IMR-90 (cell line): ENCODE measurements around the gene HSPA9. TPM values are rescaled to one million over a fixed set of nuclear protein-coding genes. Genes with fewer than 3 reads are reported as not detected.

Experiments
- ATAC-seq: fragments of 200-7000 bp; cut with Tn5 transposase; 2 replicates; pipeline ENCODE4 v1.9.1; 2020; ENCODE audit warnings: low read depth, mild to moderate bottlenecking, moderate library complexity
- BruUV-seq: library from RNA; stranded (reverse); fragments of 400-500 nt; replicated peaks from 2 replicates; lab custom pipeline; 2021; lab: Mats Ljungman, UMichigan
- CTCF ChIA-PET: fragments of 300-600 bp; formaldehyde crosslinking; extraction: SDS; loops from one replicate; lab custom pipeline; 2021; ENCODE audit warnings: antibody characterized with exemption; lab: Yijun Ruan, JAX
- POLR2A ChIA-PET: fragments of 300-600 bp; sonication (Branson Sonifier 250); formaldehyde crosslinking; loops from one replicate; lab custom pipeline; 2022; ENCODE audit warnings: antibody characterized with exemption; ENCODE audit not compliant: unreplicated experiment; lab: Charles Lee
- DNase-seq: peaks from one replicate; pipeline ENCODE4 v3.0.0; 2013
- H2AFZ ChIP-seq: replicated peaks from 2 replicates; pipeline ENCODE3; 2013; ENCODE audit warnings: low read length, mild to moderate bottlenecking; ENCODE audit not compliant: poor library complexity
- H2AK5ac ChIP-seq: 2 replicates; pipeline ENCODE4 v1.6.1; 2013; ENCODE audit warnings: low read depth, low read length, inconsistent platforms
- H2AK9ac ChIP-seq: replicated peaks from 2 replicates; pipeline ENCODE3; 2013; ENCODE audit warnings: mild to moderate bottlenecking, low read depth, low read length, moderate library complexity; ENCODE audit not compliant: poor library complexity
- H2BK120ac ChIP-seq: 2 replicates; pipeline ENCODE4 v1.6.1; 2013; ENCODE audit warnings: low read depth, low read length, inconsistent platforms
- H2BK15ac ChIP-seq: 3 replicates; pipeline ENCODE4 v1.6.1; 2013; ENCODE audit warnings: low read depth, low read length, inconsistent platforms
- H2BK20ac ChIP-seq: 2 replicates; pipeline ENCODE4 v1.6.1; 2013; ENCODE audit warnings: low read depth, mild to moderate bottlenecking, inconsistent platforms, low read length, moderate library complexity
- H2BK5ac ChIP-seq: 2 replicates; pipeline ENCODE4 v1.6.1; 2013; ENCODE audit warnings: mild to moderate bottlenecking, low read depth, low read length, inconsistent platforms; ENCODE audit not compliant: poor library complexity, severe bottlenecking
- H3K14ac ChIP-seq: replicated peaks from 2 replicates; pipeline ENCODE4 v1.6.1; 2013; ENCODE audit warnings: low read depth, low read length, inconsistent platforms
- H3K18ac ChIP-seq: 2 replicates; pipeline ENCODE4 v1.6.1; 2013; ENCODE audit warnings: low read depth, low read length, control low read depth
- H3K23ac ChIP-seq: 2 replicates; pipeline ENCODE4 v1.6.1; 2013; ENCODE audit warnings: low read depth, low read length, inconsistent platforms
- H3K27ac ChIP-seq: 2 replicates; pipeline ENCODE4 v1.5.1; 2013; ENCODE audit warnings: mild to moderate bottlenecking, control low read depth, low read length; ENCODE audit not compliant: insufficient read depth
- H3K27me3 ChIP-seq: 2 replicates; pipeline ENCODE4 v1.6.1; 2013; ENCODE audit warnings: low read length; ENCODE audit not compliant: control insufficient read depth, insufficient read depth
- H3K36me3 ChIP-seq: 2 replicates; pipeline ENCODE4 v1.6.1; 2013; ENCODE audit warnings: low read length, mixed read lengths; ENCODE audit not compliant: control insufficient read depth, insufficient read depth
- H3K4ac ChIP-seq: 2 replicates; pipeline ENCODE4 v1.6.1; 2013; ENCODE audit warnings: low read depth, low read length, inconsistent platforms
- H3K4me1 ChIP-seq: 2 replicates; pipeline ENCODE4 v1.6.1; 2013; ENCODE audit warnings: low read length, mixed read lengths; ENCODE audit not compliant: control insufficient read depth, insufficient read depth
- H3K4me2 ChIP-seq: 2 replicates; pipeline ENCODE4 v1.6.1; 2013; ENCODE audit warnings: low read depth, mild to moderate bottlenecking, control low read depth, low read length, moderate library complexity
- H3K4me3 ChIP-seq: 2 replicates; pipeline ENCODE4 v1.5.1; 2013; ENCODE audit warnings: low read depth, mild to moderate bottlenecking, control low read depth, low read length, moderate library complexity; ENCODE audit not compliant: insufficient read depth
- H3K56ac ChIP-seq: 2 replicates; pipeline ENCODE4 v1.6.1; 2013; ENCODE audit warnings: low read length, inconsistent platforms; ENCODE audit not compliant: insufficient read depth; ENCODE audit errors: extremely low read depth
- H3K79me1 ChIP-seq, 2 experiments: 2 replicates each; pipeline ENCODE4 v1.6.1; 2013; ENCODE audit warnings: low read length in 2 of 2, inconsistent platforms in 1 of 2, low read depth in 1 of 2
- H3K9ac ChIP-seq: 2 replicates; pipeline ENCODE4 v1.6.1; 2013; ENCODE audit warnings: low read depth, low read length, control low read depth
- H3K9me1 ChIP-seq: 2 replicates; pipeline ENCODE4 v1.6.1; 2013; ENCODE audit warnings: low read length, inconsistent platforms; ENCODE audit not compliant: insufficient read depth
- H3K9me3 ChIP-seq: 2 replicates; pipeline ENCODE4 v1.6.1; 2013; ENCODE audit warnings: low read length; ENCODE audit not compliant: control insufficient read depth, insufficient read depth
- H4K20me1 ChIP-seq: 2 replicates; pipeline ENCODE4 v1.6.1; 2013; ENCODE audit warnings: low read length, inconsistent platforms; ENCODE audit not compliant: insufficient read depth
- H4K5ac ChIP-seq: 2 replicates; pipeline ENCODE4 v1.6.1; 2013; ENCODE audit warnings: mild to moderate bottlenecking, low read depth, low read length, control low read depth
- H4K8ac ChIP-seq, 2 experiments: 2 replicates each; pipeline ENCODE4 v1.6.1; 2013; ENCODE audit warnings: low read depth in 2 of 2, low read length in 2 of 2, control low read depth in 1 of 2, inconsistent platforms in 1 of 2
- H4K91ac ChIP-seq: 2 replicates; pipeline ENCODE4 v1.6.1; 2013; ENCODE audit warnings: low read depth, low read length, inconsistent platforms; ENCODE audit not compliant: insufficient read depth
- POLR2A ChIP-seq: IDR thresholded peaks from 2 replicates; pipeline ENCODE4 v1.6.1; 2012; ENCODE audit warnings: mild to moderate bottlenecking, low read depth, low read length
- RFX5 ChIP-seq: IDR thresholded peaks from 2 replicates; pipeline ENCODE4 v1.8.0; 2012; ENCODE audit warnings: low read depth, mild to moderate bottlenecking, low read length, moderate library complexity
- SMC3 ChIP-seq: fragments of 150-350 bp; IDR thresholded peaks from 2 replicates; pipeline ENCODE4 v1.6.1; 2016; ENCODE audit warnings: low read depth, mild to moderate bottlenecking, antibody characterized with exemption, low read length, moderate library complexity
- USF2 ChIP-seq: fragments of 150-350 bp; IDR thresholded peaks from 2 replicates; pipeline ENCODE4 v1.6.1; 2017; ENCODE audit warnings: mild to moderate bottlenecking, antibody characterized with exemption, low read length, low read depth
- WGBS, 2 experiments: methylation state at CpG; one replicate each; pipeline versions ENCODE4 v1.1.5 to v1.1.7; 2013; ENCODE audit warnings: missing lambda C conversion rate in 2 of 2; ENCODE audit not compliant: insufficient read length in 1 of 2; ENCODE audit errors: extremely low coverage in 2 of 2; 5-methylcytosine and 5-hydroxymethylcytosine counted together
- dilution Hi-C: fragments of 300-500 bp; cut with HindIII; formaldehyde crosslinking; loops from one replicate; pipeline ENCODE4 v1.14.3; 2018; ENCODE audit warnings: low sequenced_read_pairs; ENCODE audit not compliant: unreplicated experiment
- in situ Hi-C: fragments of 300-500 bp; cut with MboI; formaldehyde crosslinking; loops from 3 replicates; pipeline ENCODE4 v1.14.3; 2019; ENCODE audit warnings: low sequenced_read_pairs, inconsistent platforms, mixed read lengths
- intact Hi-C: fragments of 100-400 bp; cut with micrococcal nuclease; formaldehyde crosslinking; loops from 2 replicates; pipeline ENCODE4 v1.10.0; 2022
- polyA plus RNA-seq, 3 experiments: library from polyadenylated mRNA; depleted of rRNA; stranded (reverse); fragments of >200 nt; gene quantifications; 2 replicates each; pipeline ENCODE4 v1.2.3, GENCODE V29; 2012; ENCODE audit warnings: low replicate concordance in 1 of 3
- total RNA-seq: library from RNA; depleted of rRNA; stranded (reverse); fragments of >200 nt; gene quantifications from 2 replicates; pipeline ENCODE4 v1.2.3, GENCODE V29; 2012

Gene HSPA9
- total and polyA plus RNA-seq, 2 of the 4 experiments (the other 2 are of a cell fraction), result 157 to 472 TPM

GRCh38 chr5:138533973-138534941 is 40.9 kb downstream of the HSPA9 start:
- DNase-seq (no peak), ATAC-seq (no peak)
- no peak overlapping the region for H2BK5ac ChIP-seq
- no peak overlapping the region for H4K8ac ChIP-seq
- peaks cover 15% of the 10 kb centered on the region for H3K9me1 ChIP-seq
- H3K23ac ChIP-seq, result no peak overlapping the region
- H3K9me3 ChIP-seq, result no peaks in the 10 kb centered on the region
- in situ Hi-C loops (no loop called here), dilution Hi-C loops (no loop called here), intact Hi-C loops (no loop called here)
- no peak overlapping the region for H4K91ac ChIP-seq
- ChIA-PET POLR2A (interaction anchor here (0.7 kb wide), 1 partner anchor 644 kb away, joined by 11 read pairs; no protein-coding TSS in a partner anchor), CTCF (no interaction called here)
- no peak overlapping the region for H2AK9ac ChIP-seq
- H3K36me3 ChIP-seq, result peaks cover 11% of the 10 kb centered on the region
- BruUV-seq, result no TSS peak
- no peaks in the 10 kb centered on the region for H3K4me1 ChIP-seq
- H3K79me1 ChIP-seq, result peaks cover 13 to 54% of the 10 kb centered on the region in 2 experiments; a peak in 3 of 4 replicates
- no peak overlapping the region for H3K18ac ChIP-seq
- H3K27ac ChIP-seq, result no peak overlapping the region
- no peak overlapping the region for H3K14ac ChIP-seq
- no peak overlapping the region for H2BK20ac ChIP-seq
- no peak overlapping the region for H2BK15ac ChIP-seq
- H4K20me1 ChIP-seq, result peaks cover 86% of the 10 kb centered on the region
- H4K5ac ChIP-seq, result peak overlapping the region; percentile 23; the same call in 1 of the 2 replicates
- no peak overlapping the region for H2AFZ ChIP-seq
- no peak overlapping the region for H3K4me2 ChIP-seq
- H3K9ac ChIP-seq, result no peak overlapping the region
- H3K4me3 ChIP-seq, result no peak overlapping the region
- no peak overlapping the region for H3K4ac ChIP-seq
- no peak overlapping the region for H3K56ac ChIP-seq
- H3K27me3 ChIP-seq, result no peaks in the 10 kb centered on the region
- H2BK120ac ChIP-seq, result no peak overlapping the region
- no CpG with 5 or more reads among the region's 5 CpGs for WGBS, 2 experiments
- no peak overlapping the region for H2AK5ac ChIP-seq
- TF ChIP-seq SMC3 (no peak), POLR2A (peak; percentile 44), USF2 (no peak), RFX5 (no peak)
